SU-DHL-6 (cell line): ENCODE results near the gene COQ10B.

ENCODE experiments used
- H2AFZ ChIP-seq: fragments of 200-600 bp; sonication (generic); 2 replicates; pipeline ENCODE4 v1.6.1; 2014; ENCODE audit warnings: low read depth, mild to moderate bottlenecking, moderate library complexity, mixed read lengths, antibody characterized with exemption, low read length; ENCODE audit not compliant: severe bottlenecking
- H3F3A ChIP-seq: fragments of 200-600 bp; shearing (Covaris generic); 2 replicates; pipeline ENCODE4 v1.6.0; 2016; ENCODE audit warnings: antibody characterized with exemption, mild to moderate bottlenecking; ENCODE audit not compliant: insufficient read depth
- H3K27ac ChIP-seq: fragments of 200-600 bp; sonication (generic); 2 replicates; pipeline ENCODE4 v1.5.1; 2016; ENCODE audit warnings: low read depth, mild to moderate bottlenecking, low read length, moderate library complexity, mixed read lengths
- H3K27me3 ChIP-seq: fragments of 200-600 bp; sonication (generic), shearing (Covaris generic); 2 replicates; pipeline ENCODE4 v1.6.0; 2014; ENCODE audit warnings: mild to moderate bottlenecking, low read length
- H3K36me3 ChIP-seq: fragments of 200-600 bp; sonication (generic); 2 replicates; pipeline ENCODE4 v1.6.1; 2014; ENCODE audit warnings: mild to moderate bottlenecking, low read length, mixed read lengths
- H3K4me2 ChIP-seq: fragments of 300-600, 200-600 bp; shearing (Covaris generic), sonication (generic); 2 replicates; pipeline ENCODE4 v1.6.0; 2014; ENCODE audit warnings: low read length, low read depth, mild to moderate bottlenecking; ENCODE audit not compliant: poor library complexity, severe bottlenecking
- H3K4me3 ChIP-seq: fragments of 200-600 bp; sonication (generic); 2 replicates; pipeline ENCODE4 v1.5.1; 2014; ENCODE audit warnings: antibody characterized with exemption, low read length, mild to moderate bottlenecking, mixed read lengths; ENCODE audit not compliant: insufficient read depth, poor library complexity, severe bottlenecking
- H3K79me2 ChIP-seq: fragments of 200-600 bp; sonication (generic); 2 replicates; pipeline ENCODE4 v1.6.1; 2014; ENCODE audit warnings: mild to moderate bottlenecking, low read length, moderate library complexity; ENCODE audit not compliant: insufficient read depth
- H3K9ac ChIP-seq: fragments of 200-600 bp; sonication (generic); 2 replicates; pipeline ENCODE4 v1.7.0; 2014; ENCODE audit warnings: mild to moderate bottlenecking, low read length
- H3K9me2 ChIP-seq: fragments of 200-600 bp; sonication (generic); replicated peaks from 2 replicates; pipeline ENCODE4 v1.6.1; 2014; ENCODE audit warnings: low read length; ENCODE audit not compliant: insufficient read depth
- H3K9me3 ChIP-seq: fragments of 200-600 bp; sonication (generic); 2 replicates; pipeline ENCODE4 v1.6.1; 2014; ENCODE audit warnings: low read length, mixed read lengths; ENCODE audit not compliant: insufficient read depth
- H4K20me1 ChIP-seq: fragments of 200-600 bp; sonication (generic); 2 replicates; pipeline ENCODE4 v1.6.1; 2014; ENCODE audit warnings: low read depth, mild to moderate bottlenecking, antibody characterized with exemption, low read length, moderate library complexity, mixed read lengths
- CTCF ChIP-seq: fragments of 200-600 bp; sonication (generic); IDR thresholded peaks from one replicate; pipeline ENCODE4 v1.5.1; 2017; ENCODE audit warnings: antibody characterized with exemption, mild to moderate bottlenecking, low read length, moderate library complexity; ENCODE audit not compliant: insufficient read depth, poor library complexity, severe bottlenecking
- EZH2phosphoT487 ChIP-seq: fragments of 200-600 bp; sonication (generic), shearing (Covaris generic); conservative IDR thresholded peaks from 2 replicates; pipeline ENCODE4 v1.6.1; 2018; ENCODE audit warnings: mild to moderate bottlenecking, antibody characterized with exemption, low read length, moderate library complexity, mixed read lengths

COQ10B gene

GRCh38 chr2:197502685-197503084 lies 49.3 kb downstream of the COQ10B start:
- Histone ChIP-seq H3F3A (peaks cover 48% of the 10 kb centered on the region), H3K27me3 (no peaks in the 10 kb centered on the region), H3K9me2 (no peaks in the 10 kb centered on the region), H3K79me2 (peaks cover 64% of the 10 kb centered on the region), H3K36me3 (peaks cover 31% of the 10 kb centered on the region), H3K9ac (peak overlapping the region; percentile 99), H3K9me3 (no peaks in the 10 kb centered on the region), H4K20me1 (peaks cover 9% of the 10 kb centered on the region), H3K4me3 (peak overlapping the region; percentile 91), H3K27ac (peak overlapping the region; percentile 92; the same call in 1 of the 2 replicates), H3K4me2 (peak overlapping the region; percentile 86), H2AFZ (no peak overlapping the region)
- no peak for TF ChIP-seq EZH2phosphoT487
- TF ChIP-seq CTCF, result no peak

GRCh38 chr2:197504000-197504399 lies 50.6 kb downstream of the COQ10B start:
- H3K4me2 ChIP-seq, result no peak overlapping the region
- H3K36me3 ChIP-seq, result peaks cover 22% of the 10 kb centered on the region
- no peak overlapping the region for H2AFZ ChIP-seq
- no peaks in the 10 kb centered on the region for H3K9me2 ChIP-seq
- no peak overlapping the region for H3K4me3 ChIP-seq
- TF ChIP-seq CTCF, result no peak
- no peak for TF ChIP-seq EZH2phosphoT487
- H4K20me1 ChIP-seq, result no peaks in the 10 kb centered on the region
- H3K9me3 ChIP-seq, result no peaks in the 10 kb centered on the region
- H3K79me2 ChIP-seq, result peaks cover 50% of the 10 kb centered on the region
- H3K27ac ChIP-seq, result no peak overlapping the region
- no peak overlapping the region for H3K9ac ChIP-seq
- H3K27me3 ChIP-seq, result no peaks in the 10 kb centered on the region
- peaks cover 46% of the 10 kb centered on the region for H3F3A ChIP-seq

GRCh38 chr2:197504512-197504911 lies 51.2 kb downstream of the COQ10B start:
- Histone ChIP-seq H2AFZ (no peak overlapping the region), H3K4me3 (no peak overlapping the region), H3K4me2 (no peak overlapping the region), H3K9ac (no peak overlapping the region), H3K36me3 (peaks cover 22% of the 10 kb centered on the region), H3F3A (peaks cover 46% of the 10 kb centered on the region), H3K79me2 (peaks cover 45% of the 10 kb centered on the region), H3K9me3 (no peaks in the 10 kb centered on the region), H3K27ac (no peak overlapping the region), H4K20me1 (no peaks in the 10 kb centered on the region), H3K9me2 (no peaks in the 10 kb centered on the region), H3K27me3 (no peaks in the 10 kb centered on the region)
- TF ChIP-seq EZH2phosphoT487 (no peak), CTCF (no peak)
